GM12801 (cell line): ENCODE results near the gene CAMTA2.

ENCODE experiments used
- TF ChIP-seq, protein P1 (sequence below): IDR thresholded peaks from one replicate; pipeline ENCODE4 v1.5.1; 2011; ENCODE audit warnings: control low read depth; ENCODE audit not compliant: insufficient read length; ENCODE audit errors: extremely low read depth

CAMTA2 gene

DNA sequence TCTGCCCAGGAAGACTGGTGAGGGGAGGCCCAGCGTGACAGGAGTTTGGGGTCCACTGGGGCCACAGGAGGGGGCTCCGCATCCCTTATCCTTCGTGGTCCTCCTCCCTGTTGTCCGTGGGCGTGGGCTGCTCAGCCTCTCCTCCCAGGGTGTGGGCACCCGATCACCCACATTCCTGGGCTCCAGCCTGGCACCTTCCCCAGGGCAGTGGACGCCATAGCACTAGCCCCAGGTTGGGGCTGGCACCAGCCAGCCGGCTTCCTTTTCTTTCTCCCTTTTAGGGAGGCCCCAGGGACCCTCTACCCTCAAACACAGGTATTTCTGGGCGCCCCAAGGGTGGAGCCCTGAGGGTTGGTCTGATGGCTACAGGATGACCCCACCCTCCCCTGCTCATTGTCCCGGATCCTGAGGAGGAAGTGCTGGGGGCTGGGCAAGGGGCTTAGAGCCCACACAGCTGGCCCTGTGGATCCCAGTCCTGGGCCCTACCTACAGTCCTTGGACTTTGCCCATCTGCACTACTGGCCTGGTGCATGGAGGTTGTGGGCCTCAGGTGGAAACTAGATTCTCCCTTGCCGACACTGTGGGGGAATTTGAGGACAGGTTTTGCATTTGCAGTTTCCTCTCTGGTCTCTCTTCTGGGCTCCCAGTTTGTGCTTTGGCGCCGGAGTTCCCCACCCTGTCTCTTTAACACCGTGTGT, 11.4 kb upstream of the CAMTA2 start:
- TF ChIP-seq, protein P1, sequence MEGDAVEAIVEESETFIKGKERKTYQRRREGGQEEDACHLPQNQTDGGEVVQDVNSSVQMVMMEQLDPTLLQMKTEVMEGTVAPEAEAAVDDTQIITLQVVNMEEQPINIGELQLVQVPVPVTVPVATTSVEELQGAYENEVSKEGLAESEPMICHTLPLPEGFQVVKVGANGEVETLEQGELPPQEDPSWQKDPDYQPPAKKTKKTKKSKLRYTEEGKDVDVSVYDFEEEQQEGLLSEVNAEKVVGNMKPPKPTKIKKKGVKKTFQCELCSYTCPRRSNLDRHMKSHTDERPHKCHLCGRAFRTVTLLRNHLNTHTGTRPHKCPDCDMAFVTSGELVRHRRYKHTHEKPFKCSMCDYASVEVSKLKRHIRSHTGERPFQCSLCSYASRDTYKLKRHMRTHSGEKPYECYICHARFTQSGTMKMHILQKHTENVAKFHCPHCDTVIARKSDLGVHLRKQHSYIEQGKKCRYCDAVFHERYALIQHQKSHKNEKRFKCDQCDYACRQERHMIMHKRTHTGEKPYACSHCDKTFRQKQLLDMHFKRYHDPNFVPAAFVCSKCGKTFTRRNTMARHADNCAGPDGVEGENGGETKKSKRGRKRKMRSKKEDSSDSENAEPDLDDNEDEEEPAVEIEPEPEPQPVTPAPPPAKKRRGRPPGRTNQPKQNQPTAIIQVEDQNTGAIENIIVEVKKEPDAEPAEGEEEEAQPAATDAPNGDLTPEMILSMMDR, result no peak

GRCh38 chr17:4998027-4998731, 10.7 kb upstream of the CAMTA2 start:
- TF ChIP-seq, protein P1, result no peak

DNA sequence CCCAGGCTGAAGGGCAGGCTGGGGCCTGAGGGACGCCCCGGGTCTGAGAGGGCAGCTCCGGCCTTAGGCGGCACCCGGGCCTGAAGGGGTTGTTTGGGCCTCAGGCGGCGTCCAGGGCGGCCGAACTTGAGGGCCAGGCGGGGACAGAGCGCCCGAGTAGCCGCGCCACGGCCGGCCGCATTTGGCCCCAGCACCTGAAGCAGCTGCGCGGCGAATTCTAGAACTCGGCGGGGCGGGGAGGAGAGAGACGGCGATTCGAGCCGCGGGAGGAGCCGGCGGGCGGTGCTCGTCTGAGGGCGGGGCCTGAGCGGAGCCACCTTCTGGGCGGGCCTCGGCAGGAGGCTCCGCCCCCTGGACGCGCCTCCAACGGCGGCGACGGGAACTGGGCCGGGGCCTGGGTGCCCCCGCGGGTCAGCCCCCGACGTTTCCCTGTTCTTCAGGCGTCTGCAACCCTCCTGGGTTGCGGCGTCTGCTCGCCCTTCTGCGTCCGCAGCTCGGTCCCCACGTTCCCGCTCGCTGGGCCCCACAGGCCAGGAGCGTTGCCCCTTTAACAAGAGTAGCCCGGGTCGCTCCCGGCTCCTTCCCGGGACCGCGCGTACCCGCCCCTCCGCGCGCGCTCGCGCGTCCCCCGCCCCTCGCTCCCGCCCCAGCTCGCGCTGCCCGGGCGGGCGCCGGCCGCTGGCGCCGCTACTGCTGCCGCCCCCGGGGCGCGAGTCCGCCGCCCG, 10.0 kb upstream of the CAMTA2 start, which contains the start of the genes INCA1 and KIF1C:
Gene INCA1, minus strand, starts transcription at position 221 of the 725 bp plus-strand sequence. CDS start 3,085 bp downstream, outside the sequence.
Gene KIF1C, plus strand, starts transcription at position 649 of the 725 bp plus-strand sequence. CDS start 2,297 bp downstream, outside the sequence.
- TF ChIP-seq, protein P1, result no peak

- TF ChIP-seq, protein P1, result no peak
Measured at GRCh38 chr17:4994081-4994595, 6.7 kb upstream of the CAMTA2 start.

- TF ChIP-seq, protein P1, result no peak
Measured at GRCh38 chr17:4987767-4988567, 492 bp upstream of the CAMTA2 start.

GRCh38 chr17:4986403-4986802, 1.1 kb downstream of the CAMTA2 start:
- TF ChIP-seq, protein P1, result no peak

- TF ChIP-seq, protein P1, result no peak
Measured at GRCh38 chr17:4982305-4982704, 5.2 kb downstream of the CAMTA2 start.
